Tibial artery (tissue), 4 donors: ENCODE measurements around the gene IGHMBP2.
A peak's percentile ranks its signal among the peaks of the same experiment; 100 is the strongest.

Source experiments
- DNase-seq, 2 donors: peaks; one replicate each; pipeline ENCODE4 v3.0.0-alpha.2; 2019
- H3K27ac ChIP-seq, 2 donors: fragments of 200-600 bp; sonication (generic) in 1 of 2; 1 replicate in 1 of 2; 2 replicates in 1 of 2; pipeline ENCODE4 v1.5.1; 2018 to 2019; ENCODE audit warnings: mild to moderate bottlenecking in 1 of 2
- H3K27me3 ChIP-seq, 2 donors: fragments of 200-600 bp; sonication (generic) in 1 of 2; one replicate each; pipeline versions ENCODE4 v1.5.1 to v1.6.0; 2016 to 2019
- H3K36me3 ChIP-seq, 3 donors: fragments of 200-600 bp; sonication (generic) in 2 of 3; one replicate each; pipeline ENCODE4 v1.5.1; 2016 to 2019; ENCODE audit warnings: mild to moderate bottlenecking in 2 of 3
- H3K4me1 ChIP-seq, 4 donors: fragments of 200-600 bp; sonication (generic) in 2 of 4; 1 replicate in 3 of 4; 2 replicates in 1 of 4; pipeline ENCODE4 v1.5.1; 2016 to 2019
- H3K4me3 ChIP-seq, 2 donors: fragments of 200-600 bp; sonication (generic) in 1 of 2; 1 replicate in 1 of 2; 2 replicates in 1 of 2; pipeline ENCODE4 v1.5.1; 2018 to 2019; ENCODE audit warnings: mild to moderate bottlenecking in 2 of 2
- H3K9me3 ChIP-seq, 3 donors: fragments of 200-600 bp; sonication (generic) in 1 of 3; one replicate each; pipeline ENCODE4 v1.5.1; 2016 to 2019
- CTCF ChIP-seq, 2 experiments: fragments of 200-600 bp in 1 of 2; fragments of 450-650 bp in 1 of 2; IDR thresholded peaks; one replicate each; pipeline ENCODE4 v1.5.1; 2017 to 2019; ENCODE audit warnings: antibody characterized with exemption in 2 of 2, mild to moderate bottlenecking in 1 of 2, moderate library complexity in 1 of 2
- intact Hi-C: fragments of 100-400 bp; cut with DNase I; formaldehyde crosslinking; loops from one replicate; pipeline ENCODE4 v1.15.0; 2023; ENCODE audit warnings: low total_unique reads

IGHMBP2 gene

GRCh38 chr11:68936358-68936636 is 32.6 kb downstream of the IGHMBP2 start:
- intact Hi-C loops: no loop called here
- no peak for DNase-seq
- H3K4me1 ChIP-seq: peaks cover 0 to 24% (median 5%) of the 10 kb centered on the region in 4 donors
- H3K27ac ChIP-seq: no peak overlapping the region
- no peaks in the 10 kb centered on the region for H3K27me3 ChIP-seq
- TF ChIP-seq CTCF (IDR thresholded peaks at IDR 0.05): no peak
- peaks cover 60 to 90% (median 73%) of the 10 kb centered on the region in 3 donors for H3K36me3 ChIP-seq
- no peaks in the 10 kb centered on the region for H3K9me3 ChIP-seq
- no peak overlapping the region for H3K4me3 ChIP-seq

- no peak for DNase-seq
- Histone ChIP-seq H3K4me1 (peaks cover 0 to 31% (median 10%) of the 10 kb centered on the region in 4 donors), H3K4me3 (no peak overlapping the region), H3K36me3 (peaks cover 58 to 84% (median 66%) of the 10 kb centered on the region in 3 donors), H3K27ac (no peak overlapping the region), H3K9me3 (no peaks in the 10 kb centered on the region), H3K27me3 (no peaks in the 10 kb centered on the region)
- intact Hi-C loops: no loop called here
- no peak for TF ChIP-seq CTCF (IDR thresholded peaks at IDR 0.05)
These were observed 33.3 kb downstream of the IGHMBP2 start for GRCh38 chr11:68936676-68937620.

- DNase-seq: no peak
- Histone ChIP-seq H3K4me1 (peaks cover 0 to 42% (median 21%) of the 10 kb centered on the region in 4 donors), H3K4me3 (no peak overlapping the region), H3K27me3 (no peaks in the 10 kb centered on the region), H3K27ac (peak overlapping the region in 1 of 2 donors; percentile 83), H3K9me3 (no peaks in the 10 kb centered on the region), H3K36me3 (peaks cover 58 to 72% (median 59%) of the 10 kb centered on the region in 3 donors)
- intact Hi-C loops: no loop called here
- TF ChIP-seq CTCF (IDR thresholded peaks at IDR 0.05): no peak
These were observed 34.4 kb downstream of the IGHMBP2 start for GRCh38 chr11:68938088-68938487.

- H3K9me3 ChIP-seq: no peaks in the 10 kb centered on the region
- peaks cover 0 to 51% (median 28%) of the 10 kb centered on the region in 4 donors for H3K4me1 ChIP-seq
- peaks cover 51 to 63% (median 51%) of the 10 kb centered on the region in 3 donors for H3K36me3 ChIP-seq
- intact Hi-C loops: no loop called here
- no peak for DNase-seq
- no peak overlapping the region for H3K4me3 ChIP-seq
- H3K27me3 ChIP-seq: no peaks in the 10 kb centered on the region
- peak overlapping the region; percentile 18 to 83 for H3K27ac ChIP-seq
- TF ChIP-seq CTCF (IDR thresholded peaks at IDR 0.05): no peak
These were observed 35.3 kb downstream of the IGHMBP2 start for GRCh38 chr11:68938816-68939582.

GRCh38 chr11:68939583-68940555 is 36.2 kb downstream of the IGHMBP2 start:
- Histone ChIP-seq H3K9me3 (no peaks in the 10 kb centered on the region), H3K36me3 (peaks cover 42 to 55% (median 43%) of the 10 kb centered on the region in 3 donors), H3K4me3 (no peak overlapping the region), H3K27ac (peak overlapping the region; percentile 18 to 83), H3K27me3 (no peaks in the 10 kb centered on the region), H3K4me1 (peaks cover 0 to 60% (median 28%) of the 10 kb centered on the region in 4 donors)
- no peak for TF ChIP-seq CTCF (IDR thresholded peaks at IDR 0.05)
- intact Hi-C loops: no loop called here
- peak in 1 of 2 donors; percentile 67 for DNase-seq
